Fibroblast of villous mesenchyme (primary cell): ENCODE results near the gene USP36. TPM values are rescaled to one million over a fixed set of nuclear protein-coding genes. Genes with fewer than 3 reads are reported as not detected.

Experiments used
- total RNA-seq: library from RNA; depleted of rRNA; stranded (reverse); fragments of >200 nt; gene quantifications from 2 replicates; pipeline ENCODE4 v1.2.3, GENCODE V29; 2012

The USP36 gene
- total RNA-seq, 1 donor: 32.4 TPM

Other genes starting within 250 kb of the USP36 start
- 16.4 and 19.4 TPM in 2 replicates for gene CYTH1, start 58.5 kb downstream of the USP36 start, total RNA-seq
- 3.9 and 5.6 TPM in 2 replicates for gene CEP295NL, start 62.4 kb upstream of the USP36 start, total RNA-seq
- gene TIMP2, start 84.6 kb upstream of the USP36 start, total RNA-seq: 157 and 189 TPM in 2 replicates
- gene LGALS3BP, start 139.1 kb upstream of the USP36 start, total RNA-seq: 297 and 325 TPM in 2 replicates
- 49.6 and 63.9 TPM in 2 replicates for gene CANT1, start 168.9 kb upstream of the USP36 start, total RNA-seq
- gene C1QTNF1, start 183.4 kb upstream of the USP36 start, total RNA-seq: 28.3 and 63.5 TPM in 2 replicates
- 9.0 and 11.2 TPM in 2 replicates for gene ENGASE, start 234.0 kb upstream of the USP36 start, total RNA-seq